Activated CD4-positive, alpha-beta T cell treated with anti-CD3 and anti-CD28 coated beads for 1 hour (primary cell): ENCODE data around the gene TBC1D24.
A peak's percentile ranks its signal among the peaks of the same experiment; 100 is the strongest.
"Not testable (repeated sequence)": the region's sequence is repeated elsewhere in the genome, so short reads cannot be mapped to it uniquely, and the experiment has no call there.

ENCODE experiments used
- DNase-seq: peaks from one replicate; pipeline ENCODE4 v3.0.0-alpha.2; 2020

Gene TBC1D24

GRCh38 chr16:2533912-2534311 is 59.0 kb downstream of the TBC1D24 start:
- DNase-seq: no peak

- not testable (repeated sequence) for DNase-seq
Observed at GRCh38 chr16:2534335-2534734, 59.4 kb downstream of the TBC1D24 start.

- DNase-seq: no peak
Observed at GRCh38 chr16:2535625-2536013, 60.7 kb downstream of the TBC1D24 start.

- peak; percentile 93 for DNase-seq
Observed at GRCh38 chr16:2537451-2538379, 62.8 kb downstream of the TBC1D24 start, which contains the start of gene PDPK1. TSS of gene PDPK1 (plus strand) at chr16:2538021. CDS start at chr16:2538113, 92 bp downstream.

- DNase-seq: not testable (repeated sequence)
Observed at GRCh38 chr16:2539192-2539844, 64.4 kb downstream of the TBC1D24 start.

GRCh38 chr16:2539845-2540458 is 65.0 kb downstream of the TBC1D24 start:
- DNase-seq: not testable (repeated sequence)

GRCh38 chr16:2540912-2541311 is 66.0 kb downstream of the TBC1D24 start:
- not testable (repeated sequence) for DNase-seq

- DNase-seq: not testable (repeated sequence)
Observed at GRCh38 chr16:2541409-2541808, 66.5 kb downstream of the TBC1D24 start.

- not testable (repeated sequence) for DNase-seq
Observed at GRCh38 chr16:2543771-2544170, 68.8 kb downstream of the TBC1D24 start.

GRCh38 chr16:2550283-2550878 is 75.5 kb downstream of the TBC1D24 start:
- not testable (repeated sequence) for DNase-seq

GRCh38 chr16:2551420-2551889 is 76.5 kb downstream of the TBC1D24 start:
- DNase-seq: not testable (repeated sequence)

- DNase-seq: not testable (repeated sequence)
Observed at GRCh38 chr16:2554709-2555425, 79.9 kb downstream of the TBC1D24 start.
